Body of pancreas (tissue), 4 donors: Measurements from ENCODE around the gene SOHLH2.

Source experiments
- POLR2A ChIP-seq, 3 donors: fragments of 450-650 bp; IDR thresholded peaks; one replicate each; pipeline ENCODE4 v1.6.1; 2016; ENCODE audit warnings: antibody characterized with exemption in 3 of 3, mild to moderate bottlenecking in 2 of 3
- TF ChIP-seq, protein P1 (sequence below), 7 experiments: fragments of 450-650 bp in 4 of 7; fragments of 200-600 bp in 3 of 7; sonication (generic) in 3 of 7; IDR thresholded peaks; one replicate each; pipeline ENCODE4 v1.5.1; 2016 to 2019; ENCODE audit warnings: antibody characterized with exemption in 7 of 7

DNA sequence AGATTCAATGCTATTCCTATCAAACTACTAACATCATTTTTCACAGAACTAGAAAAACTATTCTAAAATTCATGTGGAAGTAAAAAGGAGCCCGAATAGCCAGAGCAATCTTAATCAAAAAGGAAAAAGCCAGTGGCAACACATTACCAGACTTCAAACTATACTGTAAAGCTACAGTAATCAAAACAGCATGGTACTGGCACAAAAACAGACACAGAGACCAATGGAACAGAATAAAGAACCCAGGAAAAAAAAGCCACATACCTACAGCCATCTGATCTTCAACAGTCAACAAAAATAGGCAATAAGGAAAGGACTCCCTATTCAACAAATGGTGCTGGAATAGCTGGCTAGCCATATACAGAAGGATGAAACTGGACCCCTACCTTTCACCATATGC is 10.4 kb upstream of the SOHLH2 start:
- TF ChIP-seq, protein P1, sequence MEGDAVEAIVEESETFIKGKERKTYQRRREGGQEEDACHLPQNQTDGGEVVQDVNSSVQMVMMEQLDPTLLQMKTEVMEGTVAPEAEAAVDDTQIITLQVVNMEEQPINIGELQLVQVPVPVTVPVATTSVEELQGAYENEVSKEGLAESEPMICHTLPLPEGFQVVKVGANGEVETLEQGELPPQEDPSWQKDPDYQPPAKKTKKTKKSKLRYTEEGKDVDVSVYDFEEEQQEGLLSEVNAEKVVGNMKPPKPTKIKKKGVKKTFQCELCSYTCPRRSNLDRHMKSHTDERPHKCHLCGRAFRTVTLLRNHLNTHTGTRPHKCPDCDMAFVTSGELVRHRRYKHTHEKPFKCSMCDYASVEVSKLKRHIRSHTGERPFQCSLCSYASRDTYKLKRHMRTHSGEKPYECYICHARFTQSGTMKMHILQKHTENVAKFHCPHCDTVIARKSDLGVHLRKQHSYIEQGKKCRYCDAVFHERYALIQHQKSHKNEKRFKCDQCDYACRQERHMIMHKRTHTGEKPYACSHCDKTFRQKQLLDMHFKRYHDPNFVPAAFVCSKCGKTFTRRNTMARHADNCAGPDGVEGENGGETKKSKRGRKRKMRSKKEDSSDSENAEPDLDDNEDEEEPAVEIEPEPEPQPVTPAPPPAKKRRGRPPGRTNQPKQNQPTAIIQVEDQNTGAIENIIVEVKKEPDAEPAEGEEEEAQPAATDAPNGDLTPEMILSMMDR (IDR thresholded peaks at IDR 0.05), result no peak
- no peak for TF ChIP-seq POLR2A (IDR thresholded peaks at IDR 0.05)
